ENCODE measurements around the gene RHOBTB3.

The RHOBTB3 gene

DNA sequence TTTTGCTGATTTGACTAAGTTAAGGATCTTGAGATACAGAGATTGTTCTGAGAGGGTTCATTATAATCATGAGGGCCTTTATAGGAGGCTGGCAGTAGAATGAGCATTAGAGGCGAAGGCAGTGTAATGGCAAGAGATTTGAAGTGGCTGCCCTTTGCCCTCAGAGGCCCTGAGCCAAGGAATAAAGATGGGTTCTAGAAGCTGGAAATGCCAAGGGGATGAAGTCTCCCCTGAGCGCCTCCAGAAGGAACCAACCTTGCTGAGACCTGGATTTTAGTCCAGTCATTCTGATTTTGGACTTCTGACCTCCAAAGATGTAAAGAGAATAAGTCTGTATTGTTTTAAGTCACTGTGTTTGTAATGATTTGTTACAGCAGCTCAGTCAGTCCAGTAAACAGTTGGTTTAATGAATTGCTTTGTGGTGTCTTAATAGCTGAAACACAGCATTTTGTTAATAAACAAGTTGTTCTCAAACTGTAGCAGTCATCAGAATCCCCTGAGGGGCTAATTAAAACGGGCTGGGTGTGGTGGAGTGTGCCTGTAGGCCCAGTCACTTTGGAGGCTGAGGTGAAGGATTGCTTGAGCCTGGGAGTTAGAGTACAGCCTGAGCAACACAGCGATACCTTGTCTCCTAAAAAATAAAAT lies 68.2 kb downstream of the RHOBTB3 start:
- ChIA-PET CTCF (interaction anchor here (2.3 kb wide), 1 partner anchor 18 kb away, joined by 8 read pairs; no protein-coding TSS in a partner anchor), POLR2A (no interaction called here)
- TF ChIP-seq, protein P1, sequence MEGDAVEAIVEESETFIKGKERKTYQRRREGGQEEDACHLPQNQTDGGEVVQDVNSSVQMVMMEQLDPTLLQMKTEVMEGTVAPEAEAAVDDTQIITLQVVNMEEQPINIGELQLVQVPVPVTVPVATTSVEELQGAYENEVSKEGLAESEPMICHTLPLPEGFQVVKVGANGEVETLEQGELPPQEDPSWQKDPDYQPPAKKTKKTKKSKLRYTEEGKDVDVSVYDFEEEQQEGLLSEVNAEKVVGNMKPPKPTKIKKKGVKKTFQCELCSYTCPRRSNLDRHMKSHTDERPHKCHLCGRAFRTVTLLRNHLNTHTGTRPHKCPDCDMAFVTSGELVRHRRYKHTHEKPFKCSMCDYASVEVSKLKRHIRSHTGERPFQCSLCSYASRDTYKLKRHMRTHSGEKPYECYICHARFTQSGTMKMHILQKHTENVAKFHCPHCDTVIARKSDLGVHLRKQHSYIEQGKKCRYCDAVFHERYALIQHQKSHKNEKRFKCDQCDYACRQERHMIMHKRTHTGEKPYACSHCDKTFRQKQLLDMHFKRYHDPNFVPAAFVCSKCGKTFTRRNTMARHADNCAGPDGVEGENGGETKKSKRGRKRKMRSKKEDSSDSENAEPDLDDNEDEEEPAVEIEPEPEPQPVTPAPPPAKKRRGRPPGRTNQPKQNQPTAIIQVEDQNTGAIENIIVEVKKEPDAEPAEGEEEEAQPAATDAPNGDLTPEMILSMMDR (IDR thresholded peaks at IDR 0.05; ENCODE audit: insufficient read depth, low read length, missing control alignments), result no peak

DNA sequence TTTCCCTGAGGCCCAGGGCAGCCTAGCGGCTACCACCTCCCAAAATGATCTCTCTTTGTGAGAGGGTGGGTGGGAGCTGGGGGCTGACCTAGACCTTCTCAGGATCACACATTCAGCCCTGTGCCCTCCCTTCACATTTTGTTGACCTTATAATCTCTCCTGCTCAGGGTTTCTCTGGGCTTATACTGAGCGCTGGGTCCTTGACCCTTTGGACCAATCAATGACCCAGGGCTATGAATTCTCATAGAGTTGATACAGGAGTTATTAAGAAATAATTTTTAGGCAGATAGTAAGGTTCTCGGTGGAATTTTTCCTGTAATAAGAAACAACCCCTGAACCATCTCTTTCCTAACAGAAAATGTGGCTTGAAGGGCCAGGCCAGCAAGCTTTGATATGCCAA lies 69.4 kb downstream of the RHOBTB3 start:
- ChIA-PET CTCF (no interaction called here), POLR2A (no interaction called here)
- no peak overlapping the region for H3K4me3 ChIP-seq (ENCODE audit: low read depth, low read length)
- TF ChIP-seq, protein P1 (IDR thresholded peaks at IDR 0.05; ENCODE audit: insufficient read depth, low read length, missing control alignments), result no peak
- no peak for DNase-seq (ENCODE audit: low read depth, low spot score)

More for the DNA sequence above, 68.2 kb downstream of the RHOBTB3 start:
- DNase-seq (ENCODE audit: low read depth, low spot score), result no peak
- no peak overlapping the region for H3K4me3 ChIP-seq (ENCODE audit: low read depth, low read length)

DNA sequence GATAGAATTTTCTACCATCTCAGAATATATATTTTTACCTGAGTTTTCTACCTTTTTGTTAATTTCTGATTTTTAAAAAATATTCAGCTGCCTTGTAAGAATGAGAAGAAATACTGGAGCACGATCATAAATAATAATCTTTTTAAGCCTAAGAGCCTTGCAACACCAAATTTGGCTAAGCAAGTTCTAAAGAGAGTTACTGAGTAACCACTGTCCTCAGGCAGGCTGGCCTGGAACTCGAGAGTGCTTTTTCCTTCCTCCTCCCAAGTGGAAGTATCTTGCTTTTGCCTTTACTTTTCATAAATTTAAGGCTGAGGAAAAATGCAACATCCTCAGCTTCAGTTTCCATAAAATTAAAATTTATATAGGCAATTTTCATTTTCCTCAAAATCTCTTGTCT lies 70.4 kb downstream of the RHOBTB3 start:
- no peak for DNase-seq (ENCODE audit: low read depth, low spot score)
- POLR2A ChIA-PET, result no interaction called here
- TF ChIP-seq, protein P1 (IDR thresholded peaks at IDR 0.05; ENCODE audit: insufficient read depth, low read length, missing control alignments), result no peak
- no peak overlapping the region for H3K4me3 ChIP-seq (ENCODE audit: low read depth, low read length)
- CTCF ChIA-PET, result interaction anchor here (1.9 kb wide), 1 partner anchor 137 kb away, joined by 5 read pairs; no protein-coding TSS in a partner anchor

DNA sequence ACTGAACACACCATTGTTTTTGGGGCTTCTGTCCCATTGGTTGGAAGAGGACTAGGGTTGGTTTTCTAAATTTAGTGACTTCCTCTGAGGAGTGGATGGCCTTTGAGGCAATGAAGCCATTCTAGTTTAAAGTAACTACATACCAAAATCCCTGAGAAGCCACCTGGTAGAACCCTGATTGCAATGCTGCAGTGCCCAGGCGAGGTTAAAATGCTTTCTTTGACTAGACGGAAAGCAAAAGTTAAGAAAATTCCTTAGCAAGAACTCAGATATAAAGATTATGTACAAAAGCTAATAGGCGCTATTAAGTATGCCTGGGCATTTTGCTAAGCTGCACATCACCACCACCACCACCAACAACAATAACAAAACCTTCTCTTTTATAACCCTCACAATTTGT lies 70.8 kb downstream of the RHOBTB3 start:
- TF ChIP-seq, protein P1 (IDR thresholded peaks at IDR 0.05; ENCODE audit: insufficient read depth, low read length, missing control alignments), result no peak
- no peak overlapping the region for H3K4me3 ChIP-seq (ENCODE audit: low read depth, low read length)
- DNase-seq (ENCODE audit: low read depth, low spot score), result no peak
- ChIA-PET POLR2A (no interaction called here), CTCF (interaction anchor here (1.9 kb wide), 1 partner anchor 138 kb away, joined by 5 read pairs; no protein-coding TSS in a partner anchor)

DNA sequence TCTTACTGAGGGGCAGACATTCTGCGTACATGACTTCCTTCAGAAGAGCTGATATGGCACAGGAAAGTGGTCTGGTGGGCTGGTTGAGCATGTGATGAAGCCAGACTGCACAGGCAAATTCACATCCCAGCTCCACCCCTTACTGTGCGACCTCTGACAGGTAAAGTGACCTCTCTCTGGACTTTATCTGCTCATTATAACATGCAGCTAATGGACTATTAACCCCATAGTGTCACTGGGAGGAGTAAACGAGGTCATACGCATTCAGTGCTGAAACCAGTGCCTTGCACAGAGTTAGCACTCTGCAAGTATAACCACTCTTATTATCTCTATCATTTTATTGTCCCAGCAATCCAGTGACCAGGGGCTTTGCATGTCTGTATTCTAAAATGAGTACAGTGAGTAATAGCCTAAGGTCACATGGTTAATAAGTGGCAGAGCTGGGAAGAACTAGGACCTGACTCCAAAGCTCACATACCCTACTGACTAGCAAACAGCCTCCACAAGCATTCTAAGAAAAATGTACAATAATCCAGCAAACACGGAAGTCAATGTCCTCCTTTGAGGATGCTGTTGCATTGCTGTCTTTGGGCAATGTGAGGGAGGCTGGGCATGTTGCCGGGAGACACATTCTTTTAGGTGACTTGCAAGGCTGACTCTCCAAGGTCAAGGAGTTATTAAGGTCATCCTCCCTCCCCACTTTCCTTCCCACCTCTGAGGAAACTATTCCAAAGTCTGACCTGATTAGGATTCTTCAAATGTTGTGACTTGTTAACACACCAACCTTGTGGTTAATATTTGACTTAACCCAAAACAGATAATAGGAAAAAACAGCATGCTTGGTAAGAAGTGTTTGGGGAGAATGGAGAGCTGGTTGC lies 72.4 kb downstream of the RHOBTB3 start:
- no peak for DNase-seq (ENCODE audit: low read depth, low spot score)
- no peak overlapping the region for H3K4me3 ChIP-seq (ENCODE audit: low read depth, low read length)
- ChIA-PET POLR2A (no interaction called here), CTCF (interaction anchor here (0.8 to 1.9 kb wide), 2 partner anchors 22 to 139 kb away, joined by 3 to 5 read pairs; no protein-coding TSS in a partner anchor)
- TF ChIP-seq, protein P1 (IDR thresholded peaks at IDR 0.05; ENCODE audit: insufficient read depth, low read length, missing control alignments), result no peak

Data from AG04449 (cell line).